ENCODE results near the gene ING5. TPM values are rescaled to one million over a fixed set of nuclear protein-coding genes. Genes with fewer than 3 reads are reported as not detected.

ING5 gene
- total RNA-seq, 1 experiment from 2014 or later = 45.9 TPM

GRCh38 chr2:241748468-241749256, 46.8 kb downstream of the ING5 start:
- BruUV-seq (replicated peaks) = no TSS peak
- TF ChIP-seq REST (IDR thresholded peaks at IDR 0.05; ENCODE audit: low read depth) (no peak), ELF1 (IDR thresholded peaks at IDR 0.05; ENCODE audit: borderline replicate concordance, low read depth) (no peak), FOSL1 (IDR thresholded peaks at IDR 0.05; ENCODE audit: low read depth) (no peak), MAX (IDR thresholded peaks at IDR 0.05) (no peak), YY1 (IDR thresholded peaks at IDR 0.05; ENCODE audit: extremely low read depth, insufficient replicate concordance, low read depth, low read length) (no peak), CBX3 (IDR thresholded peaks at IDR 0.05; ENCODE audit: low read depth) (no peak), ZNF274 (IDR thresholded peaks at IDR 0.05; ENCODE audit: low read depth, low read length) (no peak), SRF (IDR thresholded peaks at IDR 0.05; ENCODE audit: low read depth) (no peak), JUND (IDR thresholded peaks at IDR 0.05) (no peak), ATF3 (IDR thresholded peaks at IDR 0.05) (no peak), SIN3A (IDR thresholded peaks at IDR 0.05; ENCODE audit: low read depth) (no peak), ZFX (IDR thresholded peaks at IDR 0.05) (no peak), POLR2AphosphoS5 (IDR thresholded peaks at IDR 0.05; ENCODE audit: low read depth, low read length) (no peak), RAD21 (IDR thresholded peaks at IDR 0.05; ENCODE audit: low read depth) (no peak)
- Histone ChIP-seq H3K27ac (ENCODE audit: low read depth, low read length) (no peak overlapping the region), H3K79me2 (ENCODE audit: insufficient read depth, low read length) (no peaks in the 10 kb centered on the region), H3K9ac (ENCODE audit: low read length) (no peak overlapping the region), H2AFZ (ENCODE audit: low read depth, low read length, poor library complexity, severe bottlenecking) (no peak overlapping the region), H3K4me2 (ENCODE audit: low read length) (no peak overlapping the region), H3K36me3 (ENCODE audit: control insufficient read depth in 1 of 2, insufficient read depth in 2 of 2, low read length in 2 of 2) (peaks cover 8 to 11% of the 10 kb centered on the region in 2 experiments; a peak in 3 of 4 replicates), H3K4me3 (replicated peaks in 1 of 2; ENCODE audit: low read depth in 1 of 2, low read length in 2 of 2) (no peak overlapping the region), H3K9me2 (ENCODE audit: insufficient read depth) (no peaks in the 10 kb centered on the region), H4K20me1 (ENCODE audit: insufficient read depth) (no peaks in the 10 kb centered on the region), H3K9me3 (ENCODE audit: control insufficient read depth in 1 of 2, insufficient read depth in 1 of 2, low read depth in 1 of 2, low read length in 2 of 2) (no peaks in the 10 kb centered on the region), H3K27me3 (ENCODE audit: insufficient read depth, low read length) (no peaks in the 10 kb centered on the region), H3K4me1 (ENCODE audit: control insufficient read depth in 1 of 2, insufficient read depth in 2 of 2, low read length in 2 of 2) (no peaks in the 10 kb centered on the region)
- intact Hi-C loops (cut with micrococcal nuclease) = no loop called here
- DNase-seq (ENCODE audit: low read depth, low spot score) (no peak), ATAC-seq (no peak)
- ChIA-PET RAD21 (ENCODE audit: low non-redundant PET in 1 of 2, low total read pairs in 2 of 2, uncharacterized antibody in 2 of 2, unreplicated experiment in 2 of 2) (no interaction called here), CTCF (no interaction called here), POLR2A (no interaction called here)
